Measurements from ENCODE around the gene HOXA3. TPM values are rescaled to one million over a fixed set of nuclear protein-coding genes. Genes with fewer than 3 reads are reported as not detected.
A peak's percentile ranks its signal among the peaks of the same experiment; 100 is the strongest.

Gene HOXA3
- total RNA-seq, 2 donors from 2014 or later, result 6.5 to 29.3 TPM

DNA sequence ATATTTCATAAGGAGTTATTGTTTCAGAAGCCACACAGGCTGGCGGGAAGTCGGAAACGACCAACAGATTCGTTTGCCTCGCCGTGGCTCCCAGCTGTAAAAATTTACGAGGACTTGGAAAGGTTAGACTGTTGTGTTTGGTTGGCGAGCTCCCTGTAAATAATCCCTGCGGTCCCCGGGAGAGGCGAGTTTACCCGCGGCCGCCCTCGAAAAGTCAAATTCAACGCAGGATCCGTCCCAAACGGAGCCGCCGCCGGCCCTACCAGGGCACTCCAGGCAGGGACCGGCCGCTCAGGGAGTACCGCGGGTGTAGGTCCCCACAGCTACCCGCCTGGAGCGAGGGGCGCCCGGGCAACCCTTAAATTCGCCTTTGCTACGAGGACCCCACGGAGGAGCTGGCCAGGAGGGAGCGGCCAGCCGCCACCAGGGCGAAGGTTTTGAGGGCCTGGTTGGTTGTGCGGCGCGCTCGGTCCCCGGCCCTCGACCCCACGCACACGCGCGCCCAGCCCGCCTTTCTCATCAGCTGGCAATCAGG is 13.7 kb upstream of the HOXA3 start:
- peaks cover 9% of the 10 kb centered on the region for H3K27me3 ChIP-seq (replicated peaks; ENCODE audit: insufficient read depth)
- H3K4me1 ChIP-seq (ENCODE audit: control insufficient read depth in 1 of 2, low read depth in 2 of 2), result peaks cover 7 to 21% of the 10 kb centered on the region in 2 donors
- ATAC-seq (ENCODE audit: insufficient number of reproducible peaks, low FRiP score, low read depth), result no peak
- peak overlapping the region; percentile 62 for H3K4me3 ChIP-seq
- H3K36me3 ChIP-seq, result no peaks in the 10 kb centered on the region
- no peak for DNase-seq (ENCODE audit: low spot score)
- H3K27ac ChIP-seq, result peak overlapping the region in 1 of 2 donors; percentile 26
- no peaks in the 10 kb centered on the region for H3K9me3 ChIP-seq
- TF ChIP-seq CTCF (IDR thresholded peaks at IDR 0.05), result no peak

- Histone ChIP-seq H3K4me1 (ENCODE audit: control insufficient read depth in 1 of 2, low read depth in 2 of 2) (peaks cover 8 to 26% of the 10 kb centered on the region in 2 donors), H3K4me3 (peak within 1 kb of the TSS; percentile 62), H3K27ac (peak within 1 kb of the TSS in 1 of 2 donors; percentile 26), H3K9me3 (no peaks in the 10 kb centered on the region), H3K36me3 (no peaks in the 10 kb centered on the region), H3K27me3 (replicated peaks; ENCODE audit: insufficient read depth) (peaks cover 9% of the 10 kb centered on the region)
- DNase-seq (ENCODE audit: low spot score) (no peak), ATAC-seq (ENCODE audit: insufficient number of reproducible peaks, low FRiP score, low read depth) (no peak)
- no peak for TF ChIP-seq CTCF (IDR thresholded peaks at IDR 0.05)
Measured at GRCh38 chr7:27165089-27165995, 13.0 kb upstream of the HOXA3 start, which contains the start of gene HOXA9. Gene HOXA9, minus strand, starts transcription at chr7:27165537. Its CDS starts 80 bp downstream, at chr7:27165457.

GRCh38 chr7:27164367-27165088 is 12.1 kb upstream of the HOXA3 start:
- no peak for TF ChIP-seq CTCF (IDR thresholded peaks at IDR 0.05)
- H3K4me1 ChIP-seq (ENCODE audit: control insufficient read depth in 1 of 2, low read depth in 2 of 2), result peaks cover 10 to 28% of the 10 kb centered on the region in 2 donors
- H3K4me3 ChIP-seq, result peak overlapping the region; percentile 62
- DNase-seq (ENCODE audit: low spot score), result no peak
- H3K36me3 ChIP-seq, result no peaks in the 10 kb centered on the region
- H3K27ac ChIP-seq, result no peak overlapping the region
- peaks cover 9% of the 10 kb centered on the region for H3K27me3 ChIP-seq (replicated peaks; ENCODE audit: insufficient read depth)
- no peaks in the 10 kb centered on the region for H3K9me3 ChIP-seq
- ATAC-seq (ENCODE audit: insufficient number of reproducible peaks, low FRiP score, low read depth), result no peak

DNA sequence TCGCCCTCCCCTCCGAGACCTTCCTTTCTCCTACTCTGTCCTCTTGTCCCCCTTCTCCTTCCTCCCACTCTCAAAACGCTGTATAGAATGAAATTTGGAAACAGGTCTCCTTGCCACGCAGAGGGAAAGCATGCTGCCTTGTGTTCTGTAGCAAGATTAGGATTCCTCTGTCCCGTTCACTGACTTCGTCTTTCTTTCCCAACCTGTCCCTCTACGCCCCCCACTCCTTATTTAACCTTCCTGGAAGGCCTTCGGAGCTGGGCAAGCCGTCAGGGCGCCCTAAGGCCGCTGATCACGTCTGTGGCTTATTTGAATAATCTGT is 11.6 kb upstream of the HOXA3 start:
- no peak overlapping the region for H3K27ac ChIP-seq
- peaks cover 9% of the 10 kb centered on the region for H3K27me3 ChIP-seq (replicated peaks; ENCODE audit: insufficient read depth)
- peaks cover 10 to 28% of the 10 kb centered on the region in 2 donors for H3K4me1 ChIP-seq (ENCODE audit: control insufficient read depth in 1 of 2, low read depth in 2 of 2)
- no peaks in the 10 kb centered on the region for H3K36me3 ChIP-seq
- no peak for ATAC-seq (ENCODE audit: insufficient number of reproducible peaks, low FRiP score, low read depth)
- no peak for TF ChIP-seq CTCF (IDR thresholded peaks at IDR 0.05)
- H3K4me3 ChIP-seq, result peak overlapping the region; percentile 62
- no peaks in the 10 kb centered on the region for H3K9me3 ChIP-seq
- no peak for DNase-seq (ENCODE audit: low spot score)

Data from thoracic aorta (tissue), 2 donors.